GM12875 (cell line): ENCODE results near the gene ENOSF1.
A peak's percentile ranks its signal among the peaks of the same experiment; 100 is the strongest.

ENCODE experiments used
- H3K4me3 ChIP-seq: one replicate; pipeline ENCODE4 v1.5.1; 2011; ENCODE audit warnings: low read depth, low read length, control low read depth
- CTCF ChIP-seq: IDR thresholded peaks from 2 replicates; pipeline ENCODE4 v1.5.1; 2011; ENCODE audit warnings: low read depth, mild to moderate bottlenecking, control low read depth, inconsistent platforms, low read length, moderate library complexity, borderline replicate concordance; ENCODE audit not compliant: insufficient read depth

The ENOSF1 gene

GRCh38 chr18:715626-716025 lies 3.2 kb upstream of the ENOSF1 start:
- TF ChIP-seq CTCF, result no peak
- H3K4me3 ChIP-seq, result no peak overlapping the region

- TF ChIP-seq CTCF, result no peak
- no peak overlapping the region for H3K4me3 ChIP-seq
These were observed 683 bp upstream of the ENOSF1 start for GRCh38 chr18:713135-713490.

- no peak for TF ChIP-seq CTCF
- H3K4me3 ChIP-seq, result peak overlapping the region; percentile 46
These were observed 601 bp downstream of the ENOSF1 start for GRCh38 chr18:711657-712400.

GRCh38 chr18:711310-711656 lies 1.1 kb downstream of the ENOSF1 start:
- H3K4me3 ChIP-seq, result peak overlapping the region; percentile 46
- no peak for TF ChIP-seq CTCF

- TF ChIP-seq CTCF, result no peak
These were observed 1.8 kb downstream of the ENOSF1 start for GRCh38 chr18:710418-711300.

GRCh38 chr18:709771-710170 lies 2.7 kb downstream of the ENOSF1 start:
- TF ChIP-seq CTCF, result no peak
- H3K4me3 ChIP-seq, result no peak overlapping the region

More at GRCh38 chr18:710418-711300, 1.8 kb downstream of the ENOSF1 start:
- peak overlapping the region; percentile 46 for H3K4me3 ChIP-seq
